PC-9 (cell line): Measurements from ENCODE around the gene SAMD11. TPM values are rescaled to one million over a fixed set of nuclear protein-coding genes. Genes with fewer than 3 reads are reported as not detected.

Experiments
- BruUV-seq: library from RNA; stranded (reverse); fragments of 400-500 nt; replicated peaks from 2 replicates; lab custom pipeline; 2021; lab: Mats Ljungman, UMichigan
- CTCF ChIA-PET: fragments of 300-600 bp; sonication (Branson Sonifier 250); formaldehyde crosslinking; loops from one replicate; lab custom pipeline; 2022; ENCODE audit warnings: antibody characterized with exemption; lab: Charles Lee
- POLR2A ChIA-PET: fragments of 300-600 bp; sonication (Branson Sonifier 250); formaldehyde crosslinking; loops from one replicate; lab custom pipeline; 2022; ENCODE audit warnings: antibody characterized with exemption; ENCODE audit not compliant: unreplicated experiment; lab: Charles Lee
- DNase-seq, 2 experiments: peaks; one replicate each; pipeline versions ENCODE4 v3.0.0 to v3.0.0-alpha.2; 2015 to 2022; ENCODE audit warnings: mixed read lengths in 1 of 2
- H2AFZ ChIP-seq: fragments of 200-600 bp; sonication (generic); 2 replicates; pipeline ENCODE4 v1.8.1; 2017; ENCODE audit warnings: antibody characterized with exemption
- H3F3A ChIP-seq: fragments of 200-600 bp; sonication (generic); 2 replicates; pipeline ENCODE4 v1.8.1; 2017; ENCODE audit warnings: antibody characterized with exemption, mild to moderate bottlenecking, low read depth; ENCODE audit not compliant: insufficient read depth
- H3K27ac ChIP-seq: fragments of 200-600 bp; sonication (generic); 2 replicates; pipeline ENCODE4 v1.6.1; 2016; ENCODE audit warnings: mixed run types
- H3K27me3 ChIP-seq: fragments of 200-600 bp; sonication (generic); 2 replicates; pipeline ENCODE4 v1.6.1; 2016; ENCODE audit warnings: low read depth, mixed run types; ENCODE audit not compliant: insufficient read depth
- H3K36me3 ChIP-seq: fragments of 200-600 bp; sonication (generic); 2 replicates; pipeline ENCODE4 v1.6.1; 2016; ENCODE audit warnings: low read depth, mixed run types
- H3K4me1 ChIP-seq: fragments of 200-600 bp; sonication (generic); replicated peaks from 2 replicates; pipeline ENCODE4 v1.6.1; 2016; ENCODE audit warnings: mixed run types; ENCODE audit not compliant: insufficient read depth
- H3K4me2 ChIP-seq: fragments of 200-600 bp; sonication (generic); 2 replicates; pipeline ENCODE4 v1.6.1; 2017; ENCODE audit warnings: mixed run types
- H3K4me3 ChIP-seq: fragments of 200-600 bp; sonication (generic); 2 replicates; pipeline ENCODE4 v1.6.1; 2016; ENCODE audit warnings: mixed run types
- H3K79me2 ChIP-seq: fragments of 200-600 bp; sonication (generic); 2 replicates; pipeline ENCODE4 v1.6.1; 2017; ENCODE audit warnings: low read depth, mixed run types
- H3K9me2 ChIP-seq: fragments of 200-600 bp; sonication (generic); 2 replicates; pipeline ENCODE4 v1.8.1; 2017; ENCODE audit warnings: mild to moderate bottlenecking; ENCODE audit not compliant: insufficient read depth
- H3K9me3 ChIP-seq: fragments of 200-600 bp; sonication (generic); 2 replicates; pipeline ENCODE4 v1.8.1; 2016; ENCODE audit warnings: low read depth; ENCODE audit not compliant: insufficient read depth
- H4K20me1 ChIP-seq: fragments of 200-600 bp; sonication (generic); 2 replicates; pipeline ENCODE4 v1.8.1; 2017; ENCODE audit not compliant: insufficient read depth
- CTCF ChIP-seq: fragments of 200-600 bp; sonication (generic); conservative IDR thresholded peaks from 2 replicates; pipeline ENCODE4 v1.6.1; 2017; ENCODE audit warnings: mixed run types, antibody characterized with exemption, mild to moderate bottlenecking, moderate library complexity
- EZH2 ChIP-seq: fragments of 200-600 bp; sonication (generic); IDR thresholded peaks from 2 replicates; pipeline ENCODE4 v1.8.0; 2017; ENCODE audit warnings: antibody characterized with exemption, low read depth
- intact Hi-C: fragments of 100-400 bp; cut with micrococcal nuclease; formaldehyde crosslinking; loops from one replicate; pipeline ENCODE4 v1.10.0; 2022; ENCODE audit not compliant: unreplicated experiment
- total RNA-seq: library from RNA; stranded (reverse); gene quantifications from 2 replicates; pipeline ENCODE4 v1.2.3, GENCODE V29; 2021

The SAMD11 gene
- total RNA-seq, 1 experiment from 2014 or later = 0.59 TPM

GRCh38 chr1:991895-992294, 68.2 kb downstream of the SAMD11 start:
- no peak overlapping the region for H3K4me2 ChIP-seq
- ChIA-PET CTCF (no interaction called here), POLR2A (no interaction called here)
- no peak overlapping the region for H3K27ac ChIP-seq
- no peaks in the 10 kb centered on the region for H4K20me1 ChIP-seq
- H3K9me2 ChIP-seq = no peaks in the 10 kb centered on the region
- TF ChIP-seq CTCF (no peak), EZH2 (no peak)
- BruUV-seq = no TSS peak
- H3F3A ChIP-seq = peaks cover 8% of the 10 kb centered on the region; the same call in 1 of the 2 replicates
- H3K4me1 ChIP-seq = no peaks in the 10 kb centered on the region
- H3K9me3 ChIP-seq = no peaks in the 10 kb centered on the region
- no peaks in the 10 kb centered on the region for H3K27me3 ChIP-seq
- no peaks in the 10 kb centered on the region for H3K79me2 ChIP-seq
- no peak for DNase-seq
- no peak overlapping the region for H2AFZ ChIP-seq
- no peaks in the 10 kb centered on the region for H3K36me3 ChIP-seq
- H3K4me3 ChIP-seq = no peak overlapping the region
- intact Hi-C loops = no loop called here

GRCh38 chr1:992362-992761, 68.6 kb downstream of the SAMD11 start:
- Histone ChIP-seq H3K9me3 (no peaks in the 10 kb centered on the region), H2AFZ (no peak overlapping the region), H3K27ac (no peak overlapping the region), H3K4me3 (no peak overlapping the region), H4K20me1 (peaks cover 4% of the 10 kb centered on the region; the same call in 1 of the 2 replicates), H3K4me1 (no peaks in the 10 kb centered on the region), H3K4me2 (no peak overlapping the region), H3K36me3 (no peaks in the 10 kb centered on the region), H3F3A (peaks cover 13% of the 10 kb centered on the region; the same call in 1 of the 2 replicates), H3K9me2 (no peaks in the 10 kb centered on the region), H3K79me2 (no peaks in the 10 kb centered on the region), H3K27me3 (no peaks in the 10 kb centered on the region)
- ChIA-PET POLR2A (no interaction called here), CTCF (no interaction called here)
- intact Hi-C loops = no loop called here
- no TSS peak for BruUV-seq
- TF ChIP-seq CTCF (no peak), EZH2 (no peak)
- no peak for DNase-seq

- no peak overlapping the region for H3K4me3 ChIP-seq
- H3K9me2 ChIP-seq = no peaks in the 10 kb centered on the region
Observed at GRCh38 chr1:993379-993995, 69.8 kb downstream of the SAMD11 start.

More at GRCh38 chr1:993379-993995, 69.8 kb downstream of the SAMD11 start:
- Histone ChIP-seq H4K20me1 (peaks cover 11% of the 10 kb centered on the region), H3F3A (peaks cover 13% of the 10 kb centered on the region; the same call in 1 of the 2 replicates), H3K79me2 (peaks cover 4% of the 10 kb centered on the region; the same call in 1 of the 2 replicates), H3K27ac (no peak overlapping the region), H2AFZ (no peak overlapping the region), H3K4me1 (no peaks in the 10 kb centered on the region), H3K4me2 (no peak overlapping the region), H3K27me3 (no peaks in the 10 kb centered on the region), H3K9me3 (no peaks in the 10 kb centered on the region), H3K36me3 (no peaks in the 10 kb centered on the region)
- ChIA-PET CTCF (no interaction called here), POLR2A (no interaction called here)
- DNase-seq = no peak
- TF ChIP-seq CTCF (no peak), EZH2 (no peak)
- intact Hi-C loops = no loop called here
- no TSS peak for BruUV-seq

Other genes starting within 250 kb of the SAMD11 start
- not detected in 2 replicates for gene OR4F16, start 237.3 kb upstream of the SAMD11 start, total RNA-seq
- 86.4 and 100 TPM in 2 replicates for gene NOC2L, start 35.3 kb downstream of the SAMD11 start, total RNA-seq
- gene KLHL17, start 36.7 kb downstream of the SAMD11 start, total RNA-seq = 16.8 and 22.7 TPM in 2 replicates
- 9.1 and 11.9 TPM in 2 replicates for gene PLEKHN1, start 42.6 kb downstream of the SAMD11 start, total RNA-seq
- 0.60 and 0.81 TPM in 2 replicates for gene PERM1, start 58.2 kb downstream of the SAMD11 start, total RNA-seq
- 19.2 and 41.8 TPM in 2 replicates for gene HES4, start 76.2 kb downstream of the SAMD11 start, total RNA-seq
- gene ISG15, start 89.6 kb downstream of the SAMD11 start, total RNA-seq = 20.9 and 37.7 TPM in 2 replicates
- gene AGRN, start 96.2 kb downstream of the SAMD11 start, total RNA-seq = 278 and 381 TPM in 2 replicates
- 3.2 and 3.6 TPM in 2 replicates for gene RNF223, start 150.4 kb downstream of the SAMD11 start, total RNA-seq
- gene C1orf159, start 192.2 kb downstream of the SAMD11 start, total RNA-seq = 26.6 and 31.1 TPM in 2 replicates
- 4.0 and 5.8 TPM in 2 replicates for gene TTLL10, start 250.0 kb downstream of the SAMD11 start, total RNA-seq